HCT116 (cell line): ENCODE results near the gene PLK5. TPM values are rescaled to one million over a fixed set of nuclear protein-coding genes. Genes with fewer than 3 reads are reported as not detected.

ENCODE experiments used
- ATAC-seq: fragments of 200-7000 bp; cut with Tn5 transposase; 2 replicates; pipeline ENCODE4 v1.9.1; 2020; ENCODE audit warnings: mild to moderate bottlenecking, moderate library complexity
- BruUV-seq: library from RNA; stranded (reverse); fragments of 400-500 nt; replicated peaks from 2 replicates; lab custom pipeline; 2021; lab: Mats Ljungman, UMichigan
- CTCF ChIA-PET: fragments of 300-600 bp; sonication (Branson Sonifier 250); formaldehyde crosslinking; loops from one replicate; lab custom pipeline; 2021; ENCODE audit warnings: antibody characterized with exemption; lab: Charles Lee
- POLR2A ChIA-PET: fragments of 300-600, 350-600 bp; sonication (Branson Sonifier 250); formaldehyde crosslinking; loops from one replicate; lab custom pipeline; 2021; ENCODE audit warnings: antibody characterized with exemption; lab: Charles Lee
- RAD21 ChIA-PET, 2 experiments: fragments of 300-600 bp; sonication (Branson Sonifier 250); formaldehyde crosslinking; loops; one replicate each; lab custom pipeline; 2023; ENCODE audit warnings: low total read pairs in 2 of 2; ENCODE audit not compliant: uncharacterized antibody in 2 of 2, unreplicated experiment in 2 of 2, low non-redundant PET in 1 of 2; lab: Charles Lee
- DNase-seq: peaks from one replicate; pipeline ENCODE4 v3.0.0-alpha.2; 2010; ENCODE audit warnings: low read depth, low spot score
- H2AFZ ChIP-seq: fragments of 200-600 bp; shearing (Covaris generic), sonication (generic); 2 replicates; pipeline ENCODE4 v1.6.1; 2017; ENCODE audit warnings: low read depth, mixed run types, mixed read lengths, antibody characterized with exemption, low read length; ENCODE audit not compliant: poor library complexity, severe bottlenecking
- H3K27ac ChIP-seq: 2 replicates; pipeline ENCODE4 v1.5.1; 2012; ENCODE audit warnings: low read depth, low read length
- H3K27me3 ChIP-seq: fragments of 200-600 bp; sonication (generic); 2 replicates; pipeline ENCODE4 v1.6.1; 2016; ENCODE audit warnings: mixed run types, low read length, mixed read lengths; ENCODE audit not compliant: insufficient read depth
- H3K36me3 ChIP-seq, 2 experiments: fragments of 200-500 bp in 1 of 2; fragments of 200-600 bp in 1 of 2; sonication (Bioruptor generic) in 1 of 2; sonication (generic) in 1 of 2; 2 replicates each; pipeline versions ENCODE4 v1.5.1 to v1.6.1; 2014 to 2016; ENCODE audit warnings: low read length in 2 of 2, inconsistent platforms in 1 of 2, mixed read lengths in 1 of 2, mixed run types in 1 of 2; ENCODE audit not compliant: insufficient read depth in 2 of 2, control insufficient read depth in 1 of 2
- H3K4me1 ChIP-seq, 2 experiments: fragments of 200-600 bp in 1 of 2; sonication (generic) in 1 of 2; 2 replicates each; pipeline versions ENCODE4 v1.5.1 to v1.6.1; 2012 to 2017; ENCODE audit warnings: low read length in 2 of 2, inconsistent platforms in 1 of 2, mild to moderate bottlenecking in 1 of 2, mixed read lengths in 1 of 2, mixed run types in 1 of 2, moderate library complexity in 1 of 2; ENCODE audit not compliant: insufficient read depth in 2 of 2, control insufficient read depth in 1 of 2
- H3K4me2 ChIP-seq: fragments of 200-600 bp; sonication (generic); 2 replicates; pipeline ENCODE4 v1.6.1; 2017; ENCODE audit warnings: mixed run types, low read length, mixed read lengths
- H3K4me3 ChIP-seq, 2 experiments: fragments of 200-600 bp in 1 of 2; sonication (generic) in 1 of 2; replicated peaks in 1 of 2; 2 replicates each; pipeline ENCODE4 v1.5.1; 2011 to 2016; ENCODE audit warnings: low read length in 2 of 2, control low read depth in 1 of 2, low read depth in 1 of 2, mild to moderate bottlenecking in 1 of 2, mixed read lengths in 1 of 2, mixed run types in 1 of 2
- H3K79me2 ChIP-seq: fragments of 200-600 bp; sonication (generic); 2 replicates; pipeline ENCODE4 v1.6.1; 2017; ENCODE audit warnings: mild to moderate bottlenecking, mixed run types, low read length, moderate library complexity, mixed read lengths; ENCODE audit not compliant: insufficient read depth
- H3K9ac ChIP-seq: fragments of 200-600 bp; sonication (generic); 2 replicates; pipeline ENCODE4 v1.6.1; 2016; ENCODE audit warnings: low read length, mixed read lengths
- H3K9me2 ChIP-seq: fragments of 200-600 bp; sonication (generic), shearing (Covaris generic); 2 replicates; pipeline ENCODE4 v1.6.1; 2017; ENCODE audit warnings: mixed run types, mild to moderate bottlenecking, moderate library complexity; ENCODE audit not compliant: insufficient read depth
- H3K9me3 ChIP-seq, 2 experiments: fragments of 200-500 bp in 1 of 2; fragments of 200-600 bp in 1 of 2; sonication (Bioruptor generic) in 1 of 2; sonication (generic) in 1 of 2; 2 replicates each; pipeline ENCODE4 v1.6.1; 2014 to 2017; ENCODE audit warnings: low read length in 2 of 2, mixed read lengths in 2 of 2, inconsistent platforms in 1 of 2, low read depth in 1 of 2, mild to moderate bottlenecking in 1 of 2, mixed run types in 1 of 2, moderate library complexity in 1 of 2; ENCODE audit not compliant: control insufficient read depth in 1 of 2, insufficient read depth in 1 of 2
- H4K20me1 ChIP-seq: fragments of 200-600 bp; sonication (generic), shearing (Covaris generic); 2 replicates; pipeline ENCODE4 v1.6.1; 2017; ENCODE audit warnings: mixed run types, mild to moderate bottlenecking, moderate library complexity; ENCODE audit not compliant: insufficient read depth
- CBX3 ChIP-seq: IDR thresholded peaks from 2 replicates; pipeline ENCODE4 v1.6.1; 2012; ENCODE audit warnings: low read depth
- CEBPB ChIP-seq: IDR thresholded peaks from 2 replicates; pipeline ENCODE4 v1.6.1; 2012; ENCODE audit warnings: low read depth
- EGR1 ChIP-seq: IDR thresholded peaks from 2 replicates; pipeline ENCODE4 v1.6.1; 2012; ENCODE audit warnings: low read depth
- EZH2 ChIP-seq: fragments of 200-600 bp; sonication (generic); IDR thresholded peaks from 2 replicates; pipeline ENCODE4 v1.6.1; 2017; ENCODE audit warnings: antibody characterized with exemption, mixed run types
- EZH2phosphoT487 ChIP-seq: fragments of 200-600 bp; IDR thresholded peaks from 2 replicates; pipeline ENCODE4 v1.6.1; 2018; ENCODE audit warnings: antibody characterized with exemption, borderline replicate concordance
- FOSL1 ChIP-seq: IDR thresholded peaks from 2 replicates; pipeline ENCODE4 v1.6.1; 2012; ENCODE audit warnings: low read depth
- POLR2A ChIP-seq: IDR thresholded peaks from 2 replicates; pipeline ENCODE4 v1.7.0; 2011; ENCODE audit warnings: borderline replicate concordance; ENCODE audit not compliant: insufficient read depth, insufficient read length; ENCODE audit errors: extremely low read depth
- POLR2AphosphoS5 ChIP-seq: IDR thresholded peaks from 2 replicates; pipeline ENCODE4 v1.6.1; 2011; ENCODE audit warnings: mild to moderate bottlenecking, low read depth, low read length, moderate library complexity
- RAD21 ChIP-seq: IDR thresholded peaks from 2 replicates; pipeline ENCODE4 v1.6.1; 2012; ENCODE audit warnings: low read depth, mild to moderate bottlenecking
- SIN3A ChIP-seq: IDR thresholded peaks from 2 replicates; pipeline ENCODE4 v1.6.1; 2012; ENCODE audit warnings: low read depth
- SRF ChIP-seq: IDR thresholded peaks from 2 replicates; pipeline ENCODE4 v1.6.1; 2012; ENCODE audit warnings: low read depth
- YY1 ChIP-seq: IDR thresholded peaks from 2 replicates; pipeline ENCODE4 v1.6.1; 2011; ENCODE audit warnings: low read length, low read depth, moderate library complexity, mild to moderate bottlenecking; ENCODE audit not compliant: insufficient replicate concordance; ENCODE audit errors: extremely low read depth
- ZFX ChIP-seq: fragments of 450-650 bp; IDR thresholded peaks from 2 replicates; pipeline ENCODE4 v1.6.1; 2017
- ZNF274 ChIP-seq: fragments of 200-500 bp; sonication (Bioruptor generic); IDR thresholded peaks from 2 replicates; pipeline ENCODE4 v1.6.1; 2014; ENCODE audit warnings: mild to moderate bottlenecking, low read depth, low read length, inconsistent platforms
- intact Hi-C: fragments of 100-400 bp; cut with micrococcal nuclease; formaldehyde crosslinking; loops from 2 replicates; pipeline ENCODE4 v1.10.0; 2022
- total RNA-seq: library from RNA; stranded (reverse); gene quantifications from one replicate; pipeline ENCODE4 v1.2.1, GENCODE V29; 2021; ENCODE audit not compliant: unreplicated experiment
- TF ChIP-seq, protein P1 (sequence below), 3 experiments: fragments of 200-600 bp in 1 of 3; sonication (generic) in 1 of 3; IDR thresholded peaks in 2 of 3; conservative IDR thresholded peaks in 1 of 3; 2 replicates each; pipeline ENCODE4 v1.5.1; 2012 to 2017; ENCODE audit warnings: low read depth in 2 of 3, low read length in 2 of 3, antibody characterized with exemption in 1 of 3, borderline replicate concordance in 1 of 3, control low read depth in 1 of 3, mild to moderate bottlenecking in 1 of 3, mixed read lengths in 1 of 3, mixed run types in 1 of 3, moderate library complexity in 1 of 3; ENCODE audit not compliant: insufficient read depth in 1 of 3
- TF ChIP-seq, protein P2 (sequence below): IDR thresholded peaks from 2 replicates; pipeline ENCODE4 v1.6.1; 2012

PLK5 gene
- total RNA-seq, 1 experiment from 2014 or later = not detected

DNA sequence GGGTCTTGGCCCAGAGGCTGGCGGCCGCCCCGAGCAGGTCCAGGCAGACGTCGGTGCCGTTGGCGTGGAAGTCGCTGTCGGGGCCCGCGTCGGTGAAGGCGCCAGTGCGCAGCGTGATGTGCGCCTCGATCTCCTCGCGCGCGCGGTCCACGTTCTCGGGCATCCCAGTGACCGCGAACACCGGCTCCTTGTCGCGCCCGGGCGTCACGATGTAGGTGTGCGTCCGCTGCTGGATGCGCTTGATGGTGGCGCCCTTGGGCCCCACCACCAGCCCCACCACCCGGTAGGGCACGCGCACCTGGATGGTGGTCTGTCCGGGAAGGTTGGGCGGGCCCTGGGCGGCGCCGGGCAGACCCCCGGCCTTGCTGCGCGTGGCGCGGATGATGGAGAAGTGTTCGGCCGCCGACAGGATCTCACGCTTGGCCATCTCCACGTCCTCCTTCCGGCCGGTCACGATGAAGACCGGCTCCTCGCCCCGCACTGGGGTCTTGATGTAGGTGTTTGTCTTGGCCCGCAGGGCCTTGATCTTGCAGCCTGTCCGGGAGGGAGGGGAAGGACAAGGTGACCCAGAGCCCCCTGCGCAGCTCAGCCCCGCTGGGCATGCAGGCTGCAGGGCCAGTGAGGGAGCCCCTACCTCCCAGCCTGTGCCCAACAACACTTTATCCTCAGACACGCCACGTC is 32.7 kb downstream of the PLK5 start:
- Histone ChIP-seq H3K9ac (no peak overlapping the region), H3K4me1 (no peaks in the 10 kb centered on the region), H3K4me3 (no peak overlapping the region), H2AFZ (no peak overlapping the region), H3K4me2 (no peak overlapping the region), H3K9me3 (no peaks in the 10 kb centered on the region), H3K9me2 (no peaks in the 10 kb centered on the region), H3K36me3 (peaks cover 0 to 9% of the 10 kb centered on the region in 2 experiments; a peak in 1 of 4 replicates), H3K79me2 (peaks cover 23% of the 10 kb centered on the region), H4K20me1 (no peaks in the 10 kb centered on the region), H3K27me3 (no peaks in the 10 kb centered on the region), H3K27ac (no peak overlapping the region)
- ATAC-seq (no peak), DNase-seq (no peak)
- ChIA-PET CTCF (no interaction called here), POLR2A (no interaction called here), RAD21 (no interaction called here)
- no TSS peak for BruUV-seq
- TF ChIP-seq YY1 (no peak), ZFX (no peak)
- TF ChIP-seq, protein P1, sequence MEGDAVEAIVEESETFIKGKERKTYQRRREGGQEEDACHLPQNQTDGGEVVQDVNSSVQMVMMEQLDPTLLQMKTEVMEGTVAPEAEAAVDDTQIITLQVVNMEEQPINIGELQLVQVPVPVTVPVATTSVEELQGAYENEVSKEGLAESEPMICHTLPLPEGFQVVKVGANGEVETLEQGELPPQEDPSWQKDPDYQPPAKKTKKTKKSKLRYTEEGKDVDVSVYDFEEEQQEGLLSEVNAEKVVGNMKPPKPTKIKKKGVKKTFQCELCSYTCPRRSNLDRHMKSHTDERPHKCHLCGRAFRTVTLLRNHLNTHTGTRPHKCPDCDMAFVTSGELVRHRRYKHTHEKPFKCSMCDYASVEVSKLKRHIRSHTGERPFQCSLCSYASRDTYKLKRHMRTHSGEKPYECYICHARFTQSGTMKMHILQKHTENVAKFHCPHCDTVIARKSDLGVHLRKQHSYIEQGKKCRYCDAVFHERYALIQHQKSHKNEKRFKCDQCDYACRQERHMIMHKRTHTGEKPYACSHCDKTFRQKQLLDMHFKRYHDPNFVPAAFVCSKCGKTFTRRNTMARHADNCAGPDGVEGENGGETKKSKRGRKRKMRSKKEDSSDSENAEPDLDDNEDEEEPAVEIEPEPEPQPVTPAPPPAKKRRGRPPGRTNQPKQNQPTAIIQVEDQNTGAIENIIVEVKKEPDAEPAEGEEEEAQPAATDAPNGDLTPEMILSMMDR (IDR thresholded peaks at IDR 0.05 in 2 of 3, conservative IDR thresholded peaks at IDR 0.05 in 1 of 3; ENCODE audit: borderline replicate concordance in 1 of 3, insufficient read depth in 1 of 3, low read depth in 2 of 3, low read length in 2 of 3) = no peak
- TF ChIP-seq, protein P2, sequence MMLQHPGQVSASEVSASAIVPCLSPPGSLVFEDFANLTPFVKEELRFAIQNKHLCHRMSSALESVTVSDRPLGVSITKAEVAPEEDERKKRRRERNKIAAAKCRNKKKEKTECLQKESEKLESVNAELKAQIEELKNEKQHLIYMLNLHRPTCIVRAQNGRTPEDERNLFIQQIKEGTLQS = no peak
- intact Hi-C loops = no loop called here

DNA sequence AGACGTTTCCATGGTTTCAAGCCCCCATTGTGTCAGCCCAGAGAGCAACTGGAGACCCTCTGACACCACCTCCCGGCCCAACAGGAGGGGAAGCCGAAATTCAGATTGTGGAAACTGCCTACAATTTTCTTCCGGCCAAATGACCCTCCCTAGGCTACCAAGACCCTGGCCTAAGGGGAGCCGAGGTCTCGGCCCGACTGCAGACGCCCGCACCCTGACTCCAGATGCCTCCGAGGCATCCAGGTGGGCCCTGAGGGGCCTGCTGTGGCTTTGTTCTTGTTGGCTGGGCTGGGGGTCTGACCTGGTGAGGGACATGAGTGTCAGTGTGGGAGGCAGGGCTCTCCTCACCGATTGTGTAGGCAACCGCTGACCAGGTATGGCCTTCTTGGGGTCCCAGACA is 34.7 kb downstream of the PLK5 start:
- ChIA-PET CTCF (interaction anchor here (0.8 kb wide), 1 partner anchor 12 kb away, joined by 4 read pairs; no protein-coding TSS in a partner anchor), RAD21 (no interaction called here), POLR2A (interaction anchor here (0.8 kb wide), 1 partner anchor 19 kb away, joined by 3 read pairs; no protein-coding TSS in a partner anchor)
- Histone ChIP-seq H3K79me2 (peaks cover 40% of the 10 kb centered on the region), H3K9me3 (no peaks in the 10 kb centered on the region), H3K27ac (no peak overlapping the region), H3K9me2 (no peaks in the 10 kb centered on the region), H4K20me1 (no peaks in the 10 kb centered on the region), H3K4me3 (no peak overlapping the region), H2AFZ (no peak overlapping the region), H3K9ac (no peak overlapping the region), H3K36me3 (peaks cover 0 to 9% of the 10 kb centered on the region in 2 experiments; a peak in 1 of 4 replicates), H3K4me2 (no peak overlapping the region), H3K27me3 (no peaks in the 10 kb centered on the region), H3K4me1 (no peaks in the 10 kb centered on the region)
- BruUV-seq = no TSS peak
- no peak for ATAC-seq
- DNase-seq = no peak
- intact Hi-C loops = no loop called here
- TF ChIP-seq EZH2phosphoT487 = no peak
- no peak for TF ChIP-seq RAD21
- no peak for TF ChIP-seq CEBPB
- TF ChIP-seq, protein P1 (IDR thresholded peaks at IDR 0.05 in 2 of 3, conservative IDR thresholded peaks at IDR 0.05 in 1 of 3; ENCODE audit: borderline replicate concordance in 1 of 3, insufficient read depth in 1 of 3, low read depth in 2 of 3, low read length in 2 of 3) = no peak
- no peak for TF ChIP-seq YY1
- no peak for TF ChIP-seq EZH2
- no peak for TF ChIP-seq SIN3A
- no peak for TF ChIP-seq ZNF274
- no peak for TF ChIP-seq EGR1
- no peak for TF ChIP-seq POLR2A
- TF ChIP-seq SRF = no peak
- TF ChIP-seq POLR2AphosphoS5 = no peak
- no peak for TF ChIP-seq FOSL1
- TF ChIP-seq CBX3 = no peak
